ENCODE measurements around the gene LIME1.

LIME1 gene

DNA sequence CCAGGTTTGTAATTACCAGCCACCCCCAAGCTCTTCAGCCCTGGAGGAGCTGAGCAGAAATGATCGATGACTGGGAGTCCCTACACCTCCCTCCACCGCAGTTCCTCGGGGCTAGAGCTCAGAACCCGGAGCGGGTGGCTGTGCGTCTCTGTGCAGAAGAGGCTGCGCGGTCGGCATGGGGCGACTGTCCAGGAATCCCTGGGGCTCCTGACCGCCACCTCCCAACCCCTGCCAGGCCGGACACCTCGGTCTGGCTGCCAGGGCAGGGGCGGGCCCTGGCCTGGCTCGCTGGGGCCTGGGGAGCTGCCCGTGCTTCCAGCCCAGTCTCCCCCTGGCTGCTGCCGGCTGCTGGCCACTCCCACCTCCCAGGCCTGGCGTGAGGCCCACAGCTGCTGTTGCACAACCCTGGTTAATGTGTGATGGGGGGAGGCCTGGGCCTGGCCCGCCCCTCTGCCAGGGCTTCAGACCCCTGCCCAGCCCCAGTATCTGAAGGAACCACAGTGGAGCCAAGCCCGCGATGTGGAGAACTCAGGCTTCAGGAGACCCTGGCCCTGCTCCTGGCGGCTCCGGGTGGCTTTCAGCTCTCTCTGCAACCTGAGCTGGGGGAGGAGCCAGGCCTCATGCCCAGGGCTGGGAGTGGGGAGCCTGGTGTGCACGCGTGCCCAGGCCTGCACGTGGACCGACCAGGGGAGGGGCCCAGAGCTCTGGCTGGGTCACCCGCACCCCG, 4.3 kb downstream of the LIME1 start:
- TF ChIP-seq, protein P1, sequence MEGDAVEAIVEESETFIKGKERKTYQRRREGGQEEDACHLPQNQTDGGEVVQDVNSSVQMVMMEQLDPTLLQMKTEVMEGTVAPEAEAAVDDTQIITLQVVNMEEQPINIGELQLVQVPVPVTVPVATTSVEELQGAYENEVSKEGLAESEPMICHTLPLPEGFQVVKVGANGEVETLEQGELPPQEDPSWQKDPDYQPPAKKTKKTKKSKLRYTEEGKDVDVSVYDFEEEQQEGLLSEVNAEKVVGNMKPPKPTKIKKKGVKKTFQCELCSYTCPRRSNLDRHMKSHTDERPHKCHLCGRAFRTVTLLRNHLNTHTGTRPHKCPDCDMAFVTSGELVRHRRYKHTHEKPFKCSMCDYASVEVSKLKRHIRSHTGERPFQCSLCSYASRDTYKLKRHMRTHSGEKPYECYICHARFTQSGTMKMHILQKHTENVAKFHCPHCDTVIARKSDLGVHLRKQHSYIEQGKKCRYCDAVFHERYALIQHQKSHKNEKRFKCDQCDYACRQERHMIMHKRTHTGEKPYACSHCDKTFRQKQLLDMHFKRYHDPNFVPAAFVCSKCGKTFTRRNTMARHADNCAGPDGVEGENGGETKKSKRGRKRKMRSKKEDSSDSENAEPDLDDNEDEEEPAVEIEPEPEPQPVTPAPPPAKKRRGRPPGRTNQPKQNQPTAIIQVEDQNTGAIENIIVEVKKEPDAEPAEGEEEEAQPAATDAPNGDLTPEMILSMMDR (IDR thresholded peaks at IDR 0.05; ENCODE audit: low read depth, low read length), result no peak
- DNase-seq (ENCODE audit: low read depth in 2 of 2), result peak; percentile 89 to 95
- peak overlapping the region; percentile 56 to 70 for H3K4me3 ChIP-seq (replicated peaks in 1 of 2; ENCODE audit: low read depth in 2 of 2, low read length in 2 of 2)

DNA sequence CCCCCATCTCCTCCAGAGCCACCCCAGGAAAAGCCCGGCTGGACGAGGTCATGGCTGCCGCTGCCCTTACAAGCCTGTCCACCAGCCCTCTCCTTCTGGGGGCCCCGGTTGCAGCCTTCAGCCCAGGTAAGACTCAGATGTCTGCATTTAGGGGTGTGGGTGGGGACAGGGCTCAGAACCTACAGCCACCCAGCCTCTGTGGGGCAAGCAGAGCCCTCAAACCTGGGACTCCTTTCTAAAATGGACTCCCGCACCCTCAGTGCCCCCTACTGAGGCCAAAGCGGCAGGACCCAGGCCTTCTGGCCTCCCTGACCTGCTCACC, 4.9 kb downstream of the LIME1 start:
- TF ChIP-seq, protein P1 (IDR thresholded peaks at IDR 0.05; ENCODE audit: low read depth, low read length), result no peak
- DNase-seq (ENCODE audit: low read depth in 2 of 2), result no peak
- peak overlapping the region; percentile 56 to 70 for H3K4me3 ChIP-seq (replicated peaks in 1 of 2; ENCODE audit: low read depth in 2 of 2, low read length in 2 of 2)

DNA sequence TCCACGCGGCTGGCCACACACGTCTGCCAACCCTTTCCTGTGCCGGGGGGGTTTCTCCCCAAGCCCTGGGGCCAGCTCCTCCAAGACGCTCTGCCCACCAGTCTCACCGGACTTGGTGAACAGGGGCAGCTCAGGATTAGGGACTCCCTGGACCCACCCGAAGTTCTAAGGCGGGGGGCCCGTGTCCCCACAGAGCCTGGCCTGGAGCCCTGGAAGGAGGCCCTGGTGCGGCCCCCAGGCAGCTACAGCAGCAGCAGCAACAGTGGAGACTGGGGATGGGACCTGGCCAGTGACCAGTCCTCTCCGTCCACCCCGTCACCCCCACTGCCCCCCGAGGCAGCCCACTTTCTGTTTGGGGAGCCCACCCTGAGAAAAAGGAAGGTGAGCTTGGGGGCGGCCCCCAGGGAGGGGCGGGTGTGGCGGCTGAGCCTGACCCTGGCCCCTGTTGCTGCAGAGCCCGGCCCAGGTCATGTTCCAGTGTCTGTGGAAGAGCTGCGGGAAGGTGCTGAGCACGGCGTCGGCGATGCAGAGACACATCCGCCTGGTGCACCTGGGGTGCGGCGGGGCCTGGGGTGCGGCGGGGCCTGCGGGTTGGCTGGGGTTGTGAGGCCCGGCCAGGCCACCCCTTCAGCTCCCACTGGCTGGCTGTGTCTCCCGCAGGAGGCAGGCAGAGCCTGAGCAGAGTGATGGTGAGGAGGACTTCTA, 5.4 kb downstream of the LIME1 start:
- H3K4me3 ChIP-seq (replicated peaks in 1 of 2; ENCODE audit: low read depth in 2 of 2, low read length in 2 of 2), result peak overlapping the region; percentile 56 to 70
- TF ChIP-seq, protein P1 (IDR thresholded peaks at IDR 0.05; ENCODE audit: low read depth, low read length), result no peak

DNA sequence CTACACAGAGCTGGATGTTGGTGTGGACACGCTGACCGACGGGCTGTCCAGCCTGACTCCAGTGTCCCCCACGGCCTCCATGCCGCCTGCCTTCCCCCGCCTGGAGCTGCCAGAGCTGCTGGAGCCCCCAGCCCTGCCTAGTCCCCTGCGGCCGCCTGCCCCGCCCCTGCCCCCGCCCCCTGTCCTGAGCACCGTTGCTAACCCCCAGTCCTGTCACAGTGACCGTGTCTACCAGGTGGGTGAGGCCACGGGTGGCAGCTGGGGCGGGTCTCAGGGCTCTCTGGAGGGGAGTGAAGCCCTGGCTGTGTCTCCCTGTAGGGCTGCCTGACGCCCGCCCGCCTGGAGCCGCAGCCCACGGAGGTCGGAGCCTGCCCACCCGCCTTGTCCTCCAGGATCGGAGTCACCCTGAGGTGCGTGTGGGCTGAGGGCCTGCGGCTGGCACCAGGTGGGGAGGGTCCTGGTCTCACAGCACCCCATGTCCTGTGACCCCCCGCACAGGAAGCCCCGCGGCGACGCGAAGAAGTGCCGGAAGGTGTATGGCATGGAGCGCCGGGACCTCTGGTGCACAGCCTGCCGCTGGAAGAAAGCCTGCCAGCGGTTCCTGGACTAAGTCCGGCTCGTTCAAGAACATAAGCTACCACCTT, 6.0 kb downstream of the LIME1 start:
- H3K4me3 ChIP-seq (replicated peaks in 1 of 2; ENCODE audit: low read depth in 2 of 2, low read length in 2 of 2), result no peak overlapping the region
- no peak for DNase-seq (ENCODE audit: low read depth in 2 of 2)
- TF ChIP-seq, protein P1 (IDR thresholded peaks at IDR 0.05; ENCODE audit: low read depth, low read length), result no peak

More for the DNA sequence above, 5.4 kb downstream of the LIME1 start:
- DNase-seq (ENCODE audit: low read depth in 2 of 2), result no peak

DNA sequence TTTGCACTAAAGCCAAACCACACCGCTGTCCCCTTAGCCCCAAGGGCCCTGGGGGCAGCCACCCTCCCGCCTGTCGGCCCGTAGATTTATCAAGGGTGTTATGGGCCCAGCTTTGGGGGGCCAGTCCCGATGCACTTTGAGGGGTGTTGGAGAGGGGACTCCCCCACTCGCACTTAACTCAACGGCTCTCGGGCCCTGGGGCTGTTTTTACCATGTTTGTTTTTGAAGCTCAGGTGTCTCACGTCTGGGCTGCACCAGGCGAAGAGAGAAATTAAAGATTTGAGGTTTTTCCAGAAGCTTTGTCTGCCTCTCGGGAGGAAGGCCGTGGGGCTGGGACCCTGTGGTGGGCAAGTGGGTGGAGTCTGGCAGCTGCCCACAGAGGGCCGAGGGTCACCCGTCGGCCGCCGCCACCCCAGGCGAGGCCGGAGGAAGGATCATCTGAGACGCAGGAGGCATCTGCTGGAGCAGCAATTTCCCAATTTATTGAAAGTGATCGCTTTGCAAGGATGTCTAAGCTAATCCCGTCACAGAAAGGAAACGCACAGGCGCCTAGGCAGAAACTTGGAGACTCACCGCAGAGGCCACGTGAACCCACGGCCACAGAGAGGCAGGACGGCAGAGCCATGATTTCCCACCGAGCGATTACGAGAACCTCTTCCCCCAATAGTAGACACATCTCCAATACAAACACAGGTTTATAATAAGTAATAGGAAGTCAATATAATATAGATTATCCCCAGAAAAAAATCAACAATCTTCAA, 6.9 kb downstream of the LIME1 start:
- TF ChIP-seq, protein P1 (IDR thresholded peaks at IDR 0.05; ENCODE audit: low read depth, low read length), result no peak
- DNase-seq (ENCODE audit: low read depth in 2 of 2), result no peak
- H3K4me3 ChIP-seq (replicated peaks in 1 of 2; ENCODE audit: low read depth in 2 of 2, low read length in 2 of 2), result no peak overlapping the region

DNA sequence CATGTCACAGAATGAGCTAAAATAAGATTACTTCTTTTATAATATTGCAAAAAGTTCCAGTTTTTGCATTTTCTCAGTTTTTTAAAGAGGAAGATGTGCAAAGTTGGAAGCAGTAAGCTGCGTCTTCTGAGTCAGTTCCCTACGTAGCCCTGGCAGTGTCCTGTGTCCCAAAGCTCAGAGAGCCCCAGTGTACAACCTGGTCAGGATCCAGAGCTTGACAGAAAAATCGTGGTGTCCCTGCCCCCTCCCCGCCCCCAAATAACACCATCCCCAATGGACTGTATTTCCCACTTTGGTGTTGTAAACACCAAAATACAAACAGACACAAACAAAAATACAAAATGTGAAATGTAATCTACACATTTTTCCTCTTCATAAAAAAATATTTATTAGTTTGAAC, 7.7 kb downstream of the LIME1 start:
- no peak overlapping the region for H3K4me3 ChIP-seq (replicated peaks in 1 of 2; ENCODE audit: low read depth in 2 of 2, low read length in 2 of 2)
- TF ChIP-seq, protein P1 (IDR thresholded peaks at IDR 0.05; ENCODE audit: low read depth, low read length), result no peak

More for the DNA sequence above, 7.7 kb downstream of the LIME1 start:
- no peak for DNase-seq (ENCODE audit: low read depth in 2 of 2)

All from cardiac fibroblast (primary cell).